OCI-LY1 (cell line): ENCODE data around the gene NLRP12.

ENCODE experiments used
- H2AFZ ChIP-seq: fragments of 200-600 bp; sonication (generic), shearing (Covaris generic); 2 replicates; pipeline ENCODE4 v1.6.0; 2014; ENCODE audit warnings: antibody characterized with exemption, mild to moderate bottlenecking, low read length
- H3F3A ChIP-seq: fragments of 200-600 bp; sonication (generic), shearing (Covaris generic); 2 replicates; pipeline ENCODE4 v1.6.0; 2014; ENCODE audit warnings: mild to moderate bottlenecking, antibody characterized with exemption, low read length, moderate library complexity; ENCODE audit not compliant: insufficient read depth
- H3K27ac ChIP-seq: fragments of 200-600 bp; sonication (generic); 2 replicates; pipeline ENCODE4 v1.5.1; 2014; ENCODE audit warnings: low read length, mixed run types, mild to moderate bottlenecking, low read depth; ENCODE audit not compliant: poor library complexity, severe bottlenecking
- H3K27me3 ChIP-seq: fragments of 200-600 bp; sonication (generic); 2 replicates; pipeline ENCODE4 v1.6.0; 2014; ENCODE audit warnings: antibody characterized with exemption, mild to moderate bottlenecking, low read length, moderate library complexity; ENCODE audit not compliant: insufficient read depth
- H3K36me3 ChIP-seq: fragments of 200-600 bp; sonication (generic); 2 replicates; pipeline ENCODE4 v1.6.1; 2014; ENCODE audit warnings: mild to moderate bottlenecking, antibody characterized with exemption, low read length, moderate library complexity, mixed read lengths; ENCODE audit not compliant: insufficient read depth
- H3K4me1 ChIP-seq: fragments of 200-600 bp; sonication (generic); 2 replicates; pipeline ENCODE4 v1.5.1; 2014; ENCODE audit warnings: mild to moderate bottlenecking, low read length, moderate library complexity; ENCODE audit not compliant: insufficient read depth, severe bottlenecking
- H3K4me2 ChIP-seq: fragments of 200-600 bp; sonication (generic), shearing (Covaris generic); 2 replicates; pipeline ENCODE4 v1.6.1; 2014; ENCODE audit warnings: low read length
- H3K4me3 ChIP-seq: fragments of 200-600 bp; sonication (generic); 2 replicates; pipeline ENCODE4 v1.5.1; 2014; ENCODE audit warnings: low read length, low read depth, mild to moderate bottlenecking, mixed read lengths; ENCODE audit not compliant: poor library complexity, severe bottlenecking
- H3K79me2 ChIP-seq: fragments of 200-600 bp; shearing (Covaris generic); 2 replicates; pipeline ENCODE4 v1.6.1; 2016; ENCODE audit warnings: mixed run types, low read length, mixed read lengths; ENCODE audit not compliant: insufficient read depth
- H3K9ac ChIP-seq: fragments of 200-600 bp; sonication (generic), shearing (Covaris generic); 2 replicates; pipeline ENCODE4 v1.6.1; 2014; ENCODE audit warnings: mild to moderate bottlenecking, low read length, mixed read lengths
- H3K9me2 ChIP-seq: fragments of 200-600 bp; sonication (generic), shearing (Covaris generic); 2 replicates; pipeline ENCODE4 v1.6.1; 2014; ENCODE audit warnings: low read depth, mild to moderate bottlenecking, low read length, mixed read lengths
- H3K9me3 ChIP-seq: fragments of 200-600 bp; shearing (Covaris generic); 2 replicates; pipeline ENCODE4 v1.6.1; 2014; ENCODE audit warnings: low read length, mixed read lengths
- H4K20me1 ChIP-seq: fragments of 200-600 bp; sonication (generic), shearing (Covaris generic); 2 replicates; pipeline ENCODE4 v1.6.0; 2016; ENCODE audit warnings: mild to moderate bottlenecking, low read length; ENCODE audit not compliant: insufficient read depth
- CTCF ChIP-seq: fragments of 200-600 bp; sonication (generic), shearing (Covaris generic); IDR thresholded peaks from 2 replicates; pipeline ENCODE4 v1.5.1; 2017; ENCODE audit warnings: mild to moderate bottlenecking, antibody characterized with exemption, low read length, moderate library complexity, mixed read lengths
- EZH2 ChIP-seq: fragments of 200-600 bp; sonication (generic), shearing (Covaris generic); IDR thresholded peaks from 2 replicates; pipeline ENCODE4 v1.8.0; 2017; ENCODE audit warnings: borderline replicate concordance, mixed run types, mild to moderate bottlenecking, antibody characterized with exemption, low read length, moderate library complexity, mixed read lengths

The NLRP12 gene

GRCh38 chr19:53824134-53824611 is at the start of gene NLRP12:
Gene NLRP12, minus strand, starts transcription at chr19:53824314. Its CDS starts 140 bp downstream, at chr19:53824174.
- Histone ChIP-seq H4K20me1 (no peaks in the 10 kb centered on the region), H3K9ac (no peak within 1 kb of the TSS), H3K27me3 (no peaks in the 10 kb centered on the region; the same call in 1 of the 2 replicates), H2AFZ (no peak within 1 kb of the TSS), H3K9me2 (no peaks in the 10 kb centered on the region), H3K4me2 (no peak within 1 kb of the TSS), H3F3A (no peaks in the 10 kb centered on the region), H3K9me3 (no peaks in the 10 kb centered on the region), H3K4me1 (no peaks in the 10 kb centered on the region), H3K79me2 (no peaks in the 10 kb centered on the region), H3K4me3 (no peak within 1 kb of the TSS), H3K27ac (no peak within 1 kb of the TSS), H3K36me3 (no peaks in the 10 kb centered on the region)
- TF ChIP-seq CTCF (no peak), EZH2 (no peak)

GRCh38 chr19:53872762-53873161 is 48.6 kb upstream of the NLRP12 start:
- Histone ChIP-seq H3K4me1 (no peaks in the 10 kb centered on the region), H3K79me2 (no peaks in the 10 kb centered on the region), H3K9ac (no peak overlapping the region), H3K27ac (no peak overlapping the region), H3K36me3 (no peaks in the 10 kb centered on the region), H3K9me3 (no peaks in the 10 kb centered on the region), H4K20me1 (no peaks in the 10 kb centered on the region), H3K4me2 (no peak overlapping the region), H3K4me3 (no peak overlapping the region), H2AFZ (no peak overlapping the region), H3F3A (no peaks in the 10 kb centered on the region), H3K9me2 (no peaks in the 10 kb centered on the region), H3K27me3 (no peaks in the 10 kb centered on the region)
- TF ChIP-seq CTCF (no peak), EZH2 (no peak)

GRCh38 chr19:53871454-53871853 is 47.3 kb upstream of the NLRP12 start:
- H3K4me3 ChIP-seq, result no peak overlapping the region
- H3K9ac ChIP-seq, result no peak overlapping the region
- H3K9me3 ChIP-seq, result no peaks in the 10 kb centered on the region
- H3K79me2 ChIP-seq, result no peaks in the 10 kb centered on the region
- no peak overlapping the region for H3K27ac ChIP-seq
- no peak overlapping the region for H3K4me2 ChIP-seq
- H3F3A ChIP-seq, result no peaks in the 10 kb centered on the region
- H3K4me1 ChIP-seq, result no peaks in the 10 kb centered on the region
- no peak overlapping the region for H2AFZ ChIP-seq
- H3K9me2 ChIP-seq, result no peaks in the 10 kb centered on the region
- no peak for TF ChIP-seq EZH2
- no peak for TF ChIP-seq CTCF
- H3K36me3 ChIP-seq, result no peaks in the 10 kb centered on the region
- no peaks in the 10 kb centered on the region for H4K20me1 ChIP-seq
- no peaks in the 10 kb centered on the region for H3K27me3 ChIP-seq
